ENCODE measurements around the gene MOSMO. TPM values are rescaled to one million over a fixed set of nuclear protein-coding genes. Genes with fewer than 3 reads are reported as not detected.
"Not testable (repeated sequence)": the region's sequence is repeated elsewhere in the genome, so short reads cannot be mapped to it uniquely, and the experiment has no call there.

MOSMO gene
- total and polyA plus RNA-seq, 10 donors = 9.5 to 35.7 (median 16.8) TPM

DNA sequence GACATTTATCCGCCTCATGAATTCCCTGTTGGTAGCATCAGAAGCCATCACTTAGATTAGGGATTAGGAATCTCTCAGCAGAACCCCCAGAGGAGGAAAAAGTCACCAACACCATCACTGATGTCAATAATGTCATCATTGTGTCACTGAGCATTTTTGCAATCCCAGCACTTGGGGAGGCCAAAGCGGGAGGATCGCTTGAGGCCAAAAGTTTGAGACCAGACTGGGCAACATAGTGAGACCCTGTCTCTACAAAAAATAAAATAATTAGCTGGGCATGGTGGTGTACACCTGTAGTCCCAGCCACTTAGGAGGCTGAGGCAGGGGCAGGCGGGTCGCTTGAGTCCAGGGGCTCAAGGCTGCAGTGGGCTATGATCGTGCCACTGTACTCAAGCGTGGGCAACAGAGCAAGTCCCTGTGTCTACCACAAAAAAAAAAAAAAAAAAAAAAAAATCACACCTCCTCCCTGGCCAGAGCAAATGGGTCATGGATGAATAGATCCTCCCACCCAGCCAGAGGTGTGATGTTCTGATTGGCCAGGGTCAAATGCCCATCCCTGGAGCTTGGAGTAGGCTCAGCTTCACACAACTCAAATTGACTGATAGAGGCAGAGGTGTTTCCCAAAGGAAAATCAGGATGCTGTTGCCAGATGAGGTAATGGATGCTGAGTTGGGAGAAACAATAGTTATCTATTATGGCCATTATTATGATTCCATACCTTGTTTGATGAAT, 116.0 kb downstream of the MOSMO start:
- Histone ChIP-seq H3K36me3 (no peaks in the 10 kb centered on the region), H3K9me3 (peaks cover 0 to 8% (median 0%) of the 10 kb centered on the region in 8 donors), H3K27me3 (replicated peaks in 1 of 7) (no peaks in the 10 kb centered on the region), H3K27ac (no peak overlapping the region), H3K4me1 (no peaks in the 10 kb centered on the region), H3K4me3 (no peak overlapping the region)
- WGBS, 5 donors = 88 to 98% (median 90%) methylated on average over 7 of the region's 7 CpGs
- intact Hi-C loops (cut with DNase I; ENCODE audit: low total_unique reads) = no loop called here
- TF ChIP-seq CTCF (IDR thresholded peaks at IDR 0.05 in 8 of 11, conservative IDR thresholded peaks at IDR 0.05 in 3 of 11) (no peak), POLR2A (IDR thresholded peaks at IDR 0.05) (no peak)
- DNase-seq = no peak

- TF ChIP-seq CTCF (IDR thresholded peaks at IDR 0.05 in 8 of 11, conservative IDR thresholded peaks at IDR 0.05 in 3 of 11) (no peak), POLR2AphosphoS5 (IDR thresholded peaks at IDR 0.05) (no peak), POLR2A (IDR thresholded peaks at IDR 0.05) (no peak)
- no peak for DNase-seq
- H3K4me1 ChIP-seq = no peaks in the 10 kb centered on the region
- peaks cover 0 to 8% (median 0%) of the 10 kb centered on the region in 8 donors for H3K9me3 ChIP-seq
- no peaks in the 10 kb centered on the region for H3K36me3 ChIP-seq
- H3K27me3 ChIP-seq (replicated peaks in 1 of 7) = no peaks in the 10 kb centered on the region
- H3K27ac ChIP-seq = no peak overlapping the region
- intact Hi-C loops (cut with DNase I; ENCODE audit: low total_unique reads) = no loop called here
- 90 to 96% (median 91%) methylated on average over 6 of the region's 6 CpGs for WGBS, 5 donors
- no peak overlapping the region for H3K4me3 ChIP-seq
Observed at GRCh38 chr16:22124583-22125284, 116.8 kb downstream of the MOSMO start.

GRCh38 chr16:22126037-22126558, 118.2 kb downstream of the MOSMO start:
- Histone ChIP-seq H3K4me3 (no peak overlapping the region), H3K9me3 (peaks cover 0 to 8% (median 0%) of the 10 kb centered on the region in 8 donors), H3K36me3 (no peaks in the 10 kb centered on the region), H3K27me3 (replicated peaks in 1 of 7) (no peaks in the 10 kb centered on the region), H3K27ac (no peak overlapping the region), H3K4me1 (no peaks in the 10 kb centered on the region)
- no peak for DNase-seq
- WGBS, 5 donors = 88 to 93% (median 91%) methylated on average over 15 of the region's 15 CpGs
- TF ChIP-seq POLR2AphosphoS5 (IDR thresholded peaks at IDR 0.05) (no peak), POLR2A (IDR thresholded peaks at IDR 0.05) (no peak), CTCF (IDR thresholded peaks at IDR 0.05 in 8 of 11, conservative IDR thresholded peaks at IDR 0.05 in 3 of 11) (no peak)
- intact Hi-C loops (cut with DNase I; ENCODE audit: low total_unique reads) = no loop called here

- H3K27me3 ChIP-seq (replicated peaks in 1 of 7); H3K4me3 ChIP-seq; H3K4me1 ChIP-seq; H3K27ac ChIP-seq; intact Hi-C loops (cut with DNase I; ENCODE audit: low total_unique reads); H3K9me3 ChIP-seq; H3K36me3 ChIP-seq; DNase-seq: not testable (repeated sequence)
- WGBS, 5 donors = 91 to 97% (median 94%) methylated on average over 1 of the region's 1 CpG
Observed at GRCh38 chr16:22128537-22128936, 120.6 kb downstream of the MOSMO start.
